A549 (cell line): ENCODE results near the gene FSTL5.

Source experiments
- RAD21 ChIP-seq, 2 experiments: fragments of >200 bp in 1 of 2; sonication (Bioruptor Twin) in 1 of 2; formaldehyde crosslinking in 1 of 2; IDR thresholded peaks in 1 of 2; conservative IDR thresholded peaks in 1 of 2; 2 replicates in 1 of 2; 3 replicates in 1 of 2; pipeline ENCODE4 v1.6.1; 2012 to 2018; ENCODE audit warnings: inconsistent platforms in 1 of 2
- ZFP36 ChIP-seq: fragments of 450-650 bp; IDR thresholded peaks from 2 replicates; pipeline ENCODE4 v1.6.1; 2014; ENCODE audit warnings: borderline replicate concordance; ENCODE audit not compliant: partially characterized antibody
- TF ChIP-seq, protein P1 (sequence below): fragments of >200 bp; sonication (Bioruptor Twin); formaldehyde crosslinking; IDR thresholded peaks from 3 replicates; pipeline ENCODE4 v1.5.1; 2016
- TF ChIP-seq, protein P2 (sequence below): fragments of 200-600 bp; sonication (generic); IDR thresholded peaks from 2 replicates; pipeline ENCODE4 v1.6.1; 2016; ENCODE audit warnings: antibody characterized with exemption, mild to moderate bottlenecking, moderate library complexity

DNA sequence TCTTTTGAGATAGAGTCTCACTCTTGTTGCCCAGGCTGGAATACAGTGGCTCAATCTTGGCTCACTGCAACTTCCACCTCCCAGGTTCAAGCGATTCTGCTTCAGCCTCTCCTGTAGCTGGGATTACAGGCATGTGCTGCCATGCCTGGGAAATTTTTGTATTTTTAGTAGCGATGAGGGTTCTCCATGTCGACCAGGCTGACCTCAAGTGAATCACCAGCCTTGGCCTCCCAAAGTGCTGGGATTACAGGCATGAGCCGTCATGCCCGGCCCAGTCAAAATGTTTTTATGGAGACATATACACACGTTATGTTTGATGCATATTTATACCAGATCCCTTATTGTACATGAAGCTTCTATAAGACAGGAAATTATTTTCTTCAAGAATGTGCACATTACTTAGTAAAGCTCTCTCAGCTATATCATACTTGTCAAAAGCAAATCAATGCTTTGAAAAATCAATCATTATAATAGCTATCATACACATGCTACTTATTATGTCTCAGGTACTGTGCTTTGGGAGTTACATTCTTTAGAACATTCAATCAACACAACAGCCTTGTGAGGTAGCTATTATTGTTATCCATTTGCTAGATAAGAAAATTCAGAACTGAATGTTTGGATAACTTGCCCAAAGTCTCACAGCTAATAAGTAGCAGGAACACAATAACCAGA is 269.2 kb downstream of the FSTL5 start:
- no peak for TF ChIP-seq ZFP36
- TF ChIP-seq RAD21 (conservative IDR thresholded peaks at IDR 0.05 in 1 of 2, IDR thresholded peaks at IDR 0.05 in 1 of 2), result no peak
- TF ChIP-seq, protein P1, sequence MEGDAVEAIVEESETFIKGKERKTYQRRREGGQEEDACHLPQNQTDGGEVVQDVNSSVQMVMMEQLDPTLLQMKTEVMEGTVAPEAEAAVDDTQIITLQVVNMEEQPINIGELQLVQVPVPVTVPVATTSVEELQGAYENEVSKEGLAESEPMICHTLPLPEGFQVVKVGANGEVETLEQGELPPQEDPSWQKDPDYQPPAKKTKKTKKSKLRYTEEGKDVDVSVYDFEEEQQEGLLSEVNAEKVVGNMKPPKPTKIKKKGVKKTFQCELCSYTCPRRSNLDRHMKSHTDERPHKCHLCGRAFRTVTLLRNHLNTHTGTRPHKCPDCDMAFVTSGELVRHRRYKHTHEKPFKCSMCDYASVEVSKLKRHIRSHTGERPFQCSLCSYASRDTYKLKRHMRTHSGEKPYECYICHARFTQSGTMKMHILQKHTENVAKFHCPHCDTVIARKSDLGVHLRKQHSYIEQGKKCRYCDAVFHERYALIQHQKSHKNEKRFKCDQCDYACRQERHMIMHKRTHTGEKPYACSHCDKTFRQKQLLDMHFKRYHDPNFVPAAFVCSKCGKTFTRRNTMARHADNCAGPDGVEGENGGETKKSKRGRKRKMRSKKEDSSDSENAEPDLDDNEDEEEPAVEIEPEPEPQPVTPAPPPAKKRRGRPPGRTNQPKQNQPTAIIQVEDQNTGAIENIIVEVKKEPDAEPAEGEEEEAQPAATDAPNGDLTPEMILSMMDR, result no peak
- TF ChIP-seq, protein P2, sequence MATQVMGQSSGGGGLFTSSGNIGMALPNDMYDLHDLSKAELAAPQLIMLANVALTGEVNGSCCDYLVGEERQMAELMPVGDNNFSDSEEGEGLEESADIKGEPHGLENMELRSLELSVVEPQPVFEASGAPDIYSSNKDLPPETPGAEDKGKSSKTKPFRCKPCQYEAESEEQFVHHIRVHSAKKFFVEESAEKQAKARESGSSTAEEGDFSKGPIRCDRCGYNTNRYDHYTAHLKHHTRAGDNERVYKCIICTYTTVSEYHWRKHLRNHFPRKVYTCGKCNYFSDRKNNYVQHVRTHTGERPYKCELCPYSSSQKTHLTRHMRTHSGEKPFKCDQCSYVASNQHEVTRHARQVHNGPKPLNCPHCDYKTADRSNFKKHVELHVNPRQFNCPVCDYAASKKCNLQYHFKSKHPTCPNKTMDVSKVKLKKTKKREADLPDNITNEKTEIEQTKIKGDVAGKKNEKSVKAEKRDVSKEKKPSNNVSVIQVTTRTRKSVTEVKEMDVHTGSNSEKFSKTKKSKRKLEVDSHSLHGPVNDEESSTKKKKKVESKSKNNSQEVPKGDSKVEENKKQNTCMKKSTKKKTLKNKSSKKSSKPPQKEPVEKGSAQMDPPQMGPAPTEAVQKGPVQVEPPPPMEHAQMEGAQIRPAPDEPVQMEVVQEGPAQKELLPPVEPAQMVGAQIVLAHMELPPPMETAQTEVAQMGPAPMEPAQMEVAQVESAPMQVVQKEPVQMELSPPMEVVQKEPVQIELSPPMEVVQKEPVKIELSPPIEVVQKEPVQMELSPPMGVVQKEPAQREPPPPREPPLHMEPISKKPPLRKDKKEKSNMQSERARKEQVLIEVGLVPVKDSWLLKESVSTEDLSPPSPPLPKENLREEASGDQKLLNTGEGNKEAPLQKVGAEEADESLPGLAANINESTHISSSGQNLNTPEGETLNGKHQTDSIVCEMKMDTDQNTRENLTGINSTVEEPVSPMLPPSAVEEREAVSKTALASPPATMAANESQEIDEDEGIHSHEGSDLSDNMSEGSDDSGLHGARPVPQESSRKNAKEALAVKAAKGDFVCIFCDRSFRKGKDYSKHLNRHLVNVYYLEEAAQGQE, result no peak
